ENCODE measurements around the gene ATXN10.
"Not testable (repeated sequence)": the region's sequence is repeated elsewhere in the genome, so short reads cannot be mapped to it uniquely, and the experiment has no call there.

The ATXN10 gene

DNA sequence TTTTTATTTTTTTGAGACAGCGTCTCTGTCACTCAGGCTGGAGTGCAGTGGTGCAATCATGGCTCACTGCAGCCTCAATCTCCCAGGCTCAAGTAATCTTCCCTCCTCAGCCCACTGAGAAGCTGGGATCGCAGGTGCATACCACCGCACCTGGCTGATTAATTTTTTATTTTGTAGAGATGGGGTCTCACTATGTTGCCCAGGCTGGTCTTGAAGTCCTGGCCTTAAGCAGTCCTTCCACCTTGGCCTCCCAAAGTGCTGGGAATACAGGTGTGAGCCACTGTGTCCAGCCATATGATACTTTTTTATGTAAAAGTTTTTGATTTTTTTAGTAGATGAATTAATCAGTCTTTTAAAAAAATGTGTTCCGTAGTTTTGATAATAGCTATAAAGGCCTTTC lies 42.8 kb downstream of the ATXN10 start:
- DNase-seq = not testable (repeated sequence)

DNA sequence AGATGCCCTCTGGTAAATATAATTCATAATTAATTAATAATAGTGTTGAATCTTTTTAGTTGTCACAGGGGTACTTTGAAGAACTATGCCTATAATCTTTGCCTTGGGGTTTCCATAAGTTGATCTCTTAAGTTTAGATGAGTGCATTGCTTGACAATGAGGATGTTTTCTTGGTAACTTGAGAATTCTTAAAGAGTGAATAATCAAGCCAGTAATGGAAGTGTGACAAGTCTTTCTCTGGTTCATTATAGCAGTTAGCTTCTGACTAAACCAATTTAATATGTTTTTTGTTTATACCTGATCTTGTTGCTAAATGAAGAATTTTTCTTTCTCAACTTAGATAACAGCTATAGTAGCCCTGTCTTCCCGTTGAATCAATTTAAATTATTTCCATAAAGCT lies 46.2 kb downstream of the ATXN10 start:
- DNase-seq = no peak

DNA sequence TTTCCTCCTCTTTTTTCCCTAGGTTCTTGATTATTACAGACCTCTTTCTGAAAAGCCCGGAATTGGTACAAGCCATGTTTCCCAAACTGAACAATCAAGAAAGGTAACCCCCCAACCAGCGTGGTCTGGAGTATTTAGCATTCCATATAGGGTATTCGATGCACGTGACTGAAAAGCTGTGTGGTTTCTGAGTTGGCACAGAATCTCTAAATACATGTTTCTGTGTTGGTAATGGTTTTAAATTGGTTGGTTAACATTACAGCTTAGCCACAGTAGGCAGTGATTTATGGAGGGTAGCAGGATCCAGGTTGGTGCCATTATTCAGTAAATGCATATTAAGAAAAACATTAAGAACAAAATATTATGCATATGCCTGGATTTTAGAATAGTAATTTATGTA lies 46.8 kb downstream of the ATXN10 start:
- no peak for DNase-seq

DNA sequence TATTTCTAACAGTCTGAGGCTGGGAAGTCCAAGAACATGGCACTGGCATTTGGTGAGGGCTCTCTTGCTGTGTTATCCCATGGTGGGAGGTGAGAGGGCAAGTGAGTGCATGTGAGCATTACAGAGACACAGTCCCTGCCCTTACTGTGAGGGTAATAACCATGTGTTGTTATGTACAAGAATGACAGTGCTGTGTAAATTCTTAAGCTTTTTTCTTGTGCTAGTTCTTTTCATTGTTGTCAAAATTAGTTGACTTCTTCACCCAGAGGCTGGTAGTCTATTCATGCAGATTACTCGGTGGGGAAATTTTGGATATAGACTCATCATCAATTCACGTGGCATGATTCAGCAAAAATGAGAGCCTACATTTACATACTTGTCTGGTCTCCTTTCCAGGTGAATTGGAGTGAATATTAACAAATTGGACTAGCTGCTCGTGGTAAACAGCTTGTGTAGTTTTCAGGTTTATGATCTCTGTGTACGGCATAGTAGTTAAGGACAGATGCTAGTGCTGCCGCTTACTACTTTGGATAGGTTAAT lies 49.3 kb downstream of the ATXN10 start:
- DNase-seq = no peak

DNA sequence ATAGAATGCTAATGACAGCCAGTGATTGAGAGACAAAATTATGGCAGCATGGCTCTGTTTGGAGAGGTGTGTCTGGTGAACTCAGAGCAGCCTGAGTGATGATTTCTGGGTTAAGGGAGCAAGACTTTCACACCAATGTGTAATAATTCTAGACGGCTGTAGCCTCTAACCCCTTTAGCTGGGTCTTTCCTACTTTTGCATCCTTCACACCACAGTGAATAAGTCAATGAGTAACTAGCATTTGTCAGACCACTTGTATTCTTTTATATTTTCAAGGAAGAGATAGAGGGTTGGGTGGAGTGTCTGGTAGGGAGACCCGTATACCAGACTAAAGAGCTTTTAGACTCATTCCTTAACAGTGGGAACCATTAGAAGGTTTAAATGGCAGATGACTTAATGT lies 50.4 kb downstream of the ATXN10 start:
- no peak for DNase-seq

DNA sequence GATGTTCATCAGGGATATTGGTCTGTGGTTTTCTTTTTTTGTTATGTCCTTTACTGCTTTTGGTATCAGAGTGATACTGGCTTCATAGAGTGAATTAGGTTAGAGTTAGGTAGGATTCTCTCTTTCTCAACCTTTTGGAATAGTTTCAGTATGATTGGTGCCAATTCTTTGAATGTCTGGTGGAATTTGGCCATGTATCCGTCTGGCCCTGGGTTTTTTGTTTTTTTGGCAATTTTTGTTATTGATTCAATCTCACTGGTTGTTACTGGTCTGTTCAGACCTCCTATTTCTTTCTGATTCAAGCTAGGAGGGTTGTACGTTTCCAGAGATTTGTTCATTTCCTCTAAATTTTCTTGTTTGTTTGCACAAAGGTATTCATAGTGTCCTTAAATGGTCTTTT lies 54.4 kb downstream of the ATXN10 start:
- DNase-seq = no peak

DNA sequence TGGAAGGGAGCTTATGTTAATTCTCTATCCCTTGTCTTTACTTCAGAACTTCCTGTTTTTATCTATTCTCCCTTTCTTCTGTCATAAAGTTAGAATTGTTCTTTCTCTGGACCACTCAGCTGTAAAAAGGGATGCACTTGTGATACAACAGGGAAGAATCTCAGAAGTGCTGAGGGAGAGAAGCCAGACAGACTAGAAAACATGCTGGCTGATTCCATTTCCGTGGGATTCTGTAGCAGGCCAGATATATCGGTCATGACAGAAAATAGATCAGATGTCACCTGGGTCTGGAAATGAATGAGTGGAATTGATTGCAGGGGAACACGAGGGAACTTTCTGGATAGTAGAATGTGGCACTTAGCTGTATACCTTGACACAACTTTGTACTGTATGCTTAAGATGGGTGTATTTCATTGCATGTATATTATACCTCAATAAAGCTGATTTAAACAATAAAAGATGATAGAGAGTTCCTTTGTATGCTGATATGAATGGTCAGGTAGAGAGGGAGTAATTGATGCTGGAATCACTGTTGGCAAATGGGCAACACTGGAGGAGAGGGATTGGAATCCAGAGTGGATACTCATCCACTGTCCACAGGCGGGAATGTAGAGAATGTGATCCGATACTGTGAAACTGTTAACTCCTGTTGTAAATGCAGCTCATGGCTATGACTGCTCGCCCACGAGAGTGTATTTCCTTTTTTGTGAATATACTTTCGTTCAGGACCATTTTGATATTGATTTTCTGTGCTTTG lies 59.6 kb downstream of the ATXN10 start:
- no peak for DNase-seq

DNA sequence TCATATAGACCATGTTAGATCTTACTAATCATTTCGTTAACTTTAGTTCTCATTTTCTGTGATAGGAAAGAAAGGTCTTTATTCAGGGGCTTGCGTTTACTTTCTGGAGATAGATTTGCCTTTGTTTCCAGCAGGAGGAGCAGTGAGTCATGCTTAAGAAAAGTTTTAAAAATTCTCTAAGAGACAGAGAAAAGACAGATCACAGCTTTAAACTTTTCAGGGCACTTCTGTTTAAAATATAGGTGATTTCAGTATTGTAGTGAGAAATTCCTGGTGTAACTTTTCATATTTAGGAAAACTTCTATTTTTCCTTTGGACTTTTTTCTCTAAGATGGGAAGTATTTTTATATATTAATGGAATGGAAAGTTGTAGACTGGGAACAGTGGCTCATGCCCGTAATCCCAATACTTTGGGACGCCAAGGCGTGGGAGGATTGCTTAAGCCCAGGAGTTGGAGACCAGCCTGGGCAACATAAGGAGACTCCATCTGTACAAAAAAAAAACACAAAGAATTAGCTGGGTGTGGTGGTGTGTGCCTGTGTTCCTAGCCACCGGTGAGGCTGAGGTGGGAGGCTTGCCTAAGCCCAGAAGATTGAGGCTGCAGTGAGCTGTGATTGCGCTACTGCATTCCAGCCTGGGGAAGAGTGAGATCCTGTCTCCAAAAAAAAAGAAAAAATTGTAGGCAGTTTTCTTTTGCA lies 60.3 kb downstream of the ATXN10 start:
- DNase-seq = no peak

DNA sequence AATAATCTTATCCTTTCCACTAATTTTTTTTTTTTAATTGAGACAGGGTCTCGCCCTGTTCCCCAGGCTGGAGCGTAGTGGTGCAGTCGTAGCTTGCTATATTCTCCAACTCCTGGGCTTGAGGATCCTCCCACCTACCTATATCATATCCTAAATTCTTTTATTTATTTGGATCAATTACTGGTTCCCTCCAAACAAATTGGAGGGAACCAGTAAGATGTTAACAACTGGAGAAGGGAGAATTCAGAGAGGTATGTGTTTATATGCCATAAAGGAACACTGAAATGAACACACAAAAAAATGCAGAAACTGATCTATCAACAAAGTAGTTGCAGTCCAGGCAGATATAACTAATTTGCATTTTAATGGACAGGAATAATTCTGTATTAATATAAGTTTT lies 63.6 kb downstream of the ATXN10 start:
- DNase-seq = no peak

DNA sequence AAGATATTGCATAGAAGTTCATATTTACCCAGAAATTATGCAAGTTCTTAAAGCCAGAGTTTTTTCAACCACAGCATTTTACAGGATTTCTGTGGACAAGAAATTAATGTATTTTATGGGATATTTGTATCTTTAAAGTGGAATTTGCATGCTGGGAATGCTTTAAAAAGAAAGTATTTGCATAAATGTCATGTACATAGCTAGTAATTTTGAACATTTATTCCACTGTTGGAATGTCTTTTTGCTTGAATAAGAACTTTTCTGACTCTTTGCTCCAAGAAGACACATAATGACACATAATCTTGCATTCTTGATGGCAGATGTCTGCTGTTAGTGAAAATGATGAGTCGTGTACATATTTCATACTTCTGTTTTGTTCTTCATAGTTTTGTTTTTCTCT lies 66.6 kb downstream of the ATXN10 start:
- no peak for DNase-seq

DNA sequence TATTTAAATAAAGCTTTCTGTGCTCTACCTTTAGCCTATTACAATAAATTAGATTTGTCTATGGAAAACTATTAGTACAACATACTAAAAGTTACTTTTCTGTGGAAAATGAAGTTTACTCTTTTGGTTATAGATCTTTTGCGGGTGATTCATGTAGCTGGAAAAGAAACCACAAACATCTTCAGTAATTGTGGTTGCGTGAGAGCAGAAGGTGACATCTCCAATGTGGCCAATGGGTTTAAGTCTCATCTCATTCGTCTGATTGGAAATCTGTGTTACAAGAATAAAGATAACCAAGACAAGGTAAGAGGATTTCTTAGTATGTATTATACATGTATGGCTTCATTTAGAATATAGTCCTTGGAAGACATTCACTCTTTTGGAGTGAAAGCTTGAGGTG lies 68.6 kb downstream of the ATXN10 start:
- no peak for DNase-seq

DNA sequence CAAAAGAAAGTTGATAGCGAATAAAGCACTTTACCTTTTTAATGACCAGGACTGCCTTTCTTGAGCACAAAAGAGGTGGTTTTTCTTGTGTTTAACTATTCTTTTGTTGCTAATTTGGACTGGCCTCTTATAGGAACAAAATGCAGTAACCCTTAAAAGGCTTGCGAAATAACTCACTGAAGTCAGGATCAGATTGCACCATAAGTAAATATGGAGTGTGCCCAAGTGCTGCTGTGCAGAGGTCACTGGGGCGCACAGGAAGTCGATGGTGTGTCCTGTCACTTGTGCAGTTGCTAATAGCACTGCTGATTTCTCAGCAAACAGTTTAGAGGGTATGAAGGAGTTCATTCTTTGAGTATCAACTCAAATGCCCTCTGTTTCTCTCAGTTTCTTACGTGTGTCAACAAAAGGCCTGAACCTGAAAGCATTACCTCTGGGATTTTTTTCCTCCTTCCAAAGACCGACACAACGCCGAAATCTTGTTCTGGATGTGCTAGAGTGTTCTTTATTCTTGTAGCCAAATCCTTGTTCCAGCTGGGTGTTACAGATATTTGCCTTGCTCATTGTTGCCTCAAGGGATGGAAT lies 71.3 kb downstream of the ATXN10 start:
- no peak for DNase-seq

DNA sequence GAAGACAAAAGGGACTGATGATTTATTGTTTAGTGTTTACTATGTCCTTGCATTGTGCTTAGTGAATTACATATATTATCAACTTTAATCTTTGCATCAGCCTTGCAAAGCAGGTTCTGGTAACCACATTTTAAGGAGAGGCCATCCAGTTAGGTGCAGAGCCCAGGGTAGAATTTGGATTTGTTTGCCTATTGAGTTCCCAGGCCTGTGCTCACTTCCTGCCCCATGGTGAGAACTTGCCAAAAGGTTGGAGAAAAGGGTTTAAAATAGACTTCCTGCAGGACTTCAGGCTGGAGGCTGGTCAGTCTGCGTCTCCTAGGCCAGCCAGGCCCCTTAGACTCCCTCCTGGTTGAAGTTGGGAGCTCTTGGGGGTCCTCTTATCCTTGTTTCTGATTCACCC lies 72.1 kb downstream of the ATXN10 start:
- no peak for DNase-seq

DNA sequence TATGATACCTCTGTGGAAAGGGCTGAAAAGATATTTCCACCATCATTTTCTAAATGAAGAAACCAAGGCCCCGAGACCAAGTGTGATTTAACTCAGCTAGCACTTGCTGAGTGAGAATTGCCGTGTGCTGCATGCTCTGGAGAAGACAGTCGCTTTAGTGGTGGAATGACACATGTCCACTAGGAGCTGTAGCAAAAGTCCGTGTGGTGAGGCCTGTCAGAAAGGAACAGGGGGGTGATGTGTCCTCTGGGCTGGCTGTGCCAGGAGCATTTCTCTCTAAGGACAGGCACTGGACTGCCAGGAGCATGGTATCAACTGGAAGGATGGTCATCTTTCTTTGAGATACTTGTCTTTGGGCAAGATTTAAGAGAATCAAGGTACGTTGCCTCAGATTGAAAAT lies 72.8 kb downstream of the ATXN10 start:
- no peak for DNase-seq

DNA sequence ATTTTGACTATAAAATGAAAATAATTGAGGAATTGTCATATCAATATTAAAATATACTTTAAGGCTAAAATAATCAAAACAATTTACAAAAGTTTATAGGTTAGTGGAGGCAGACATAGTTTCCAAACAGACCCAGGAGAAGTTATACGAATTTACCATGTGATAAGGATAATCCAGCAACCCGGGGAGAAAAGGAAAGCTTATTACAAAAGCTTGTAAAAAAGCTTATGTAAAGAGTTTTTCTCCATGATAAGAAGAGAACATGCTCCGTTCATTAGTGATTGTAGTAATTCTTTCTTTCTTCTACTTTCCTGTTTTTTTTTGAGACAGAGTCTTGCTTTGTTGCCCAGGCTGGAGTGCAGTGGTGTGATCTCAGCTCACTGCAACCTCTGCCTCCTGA lies 79.0 kb downstream of the ATXN10 start:
- no peak for DNase-seq

DNA sequence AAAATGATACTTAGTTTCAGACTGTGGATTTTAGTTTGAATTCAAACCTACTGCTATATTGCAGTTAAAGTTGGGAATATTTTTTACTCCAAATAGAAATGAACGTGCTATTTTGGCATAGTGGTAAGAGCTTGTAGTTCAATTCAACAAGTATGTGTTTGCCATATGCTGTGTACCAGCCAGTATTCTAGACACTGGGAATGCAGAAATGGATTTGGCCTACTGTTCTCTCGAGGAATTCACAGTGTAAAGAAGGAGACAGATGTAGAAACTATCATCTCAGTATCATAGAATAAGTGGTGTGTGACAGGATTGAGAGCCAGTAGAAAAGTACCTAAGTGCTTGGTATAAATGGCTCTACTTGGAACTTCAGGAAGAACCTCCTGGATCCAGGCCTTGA lies 80.4 kb downstream of the ATXN10 start:
- no peak for DNase-seq

DNA sequence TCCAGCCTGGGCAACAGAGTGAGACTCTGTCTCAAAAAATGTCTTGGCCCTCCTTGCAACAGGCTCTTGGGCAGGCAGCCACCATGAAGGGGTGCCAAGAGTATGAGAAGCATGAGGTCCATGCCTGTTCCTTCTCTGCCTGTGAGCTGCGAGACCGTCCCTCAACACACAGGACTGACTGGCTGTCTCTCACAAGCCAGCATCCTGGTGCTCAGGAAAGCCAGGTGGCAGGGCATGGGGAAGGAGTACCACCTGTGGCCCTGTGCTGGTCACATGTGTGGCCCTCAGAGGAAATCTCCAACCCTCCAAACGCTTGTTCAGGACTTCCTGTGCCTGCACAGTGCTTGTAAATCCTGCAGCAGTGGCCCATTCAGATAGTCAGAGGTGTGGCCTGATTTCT lies 83.2 kb downstream of the ATXN10 start:
- DNase-seq = no peak

DNA sequence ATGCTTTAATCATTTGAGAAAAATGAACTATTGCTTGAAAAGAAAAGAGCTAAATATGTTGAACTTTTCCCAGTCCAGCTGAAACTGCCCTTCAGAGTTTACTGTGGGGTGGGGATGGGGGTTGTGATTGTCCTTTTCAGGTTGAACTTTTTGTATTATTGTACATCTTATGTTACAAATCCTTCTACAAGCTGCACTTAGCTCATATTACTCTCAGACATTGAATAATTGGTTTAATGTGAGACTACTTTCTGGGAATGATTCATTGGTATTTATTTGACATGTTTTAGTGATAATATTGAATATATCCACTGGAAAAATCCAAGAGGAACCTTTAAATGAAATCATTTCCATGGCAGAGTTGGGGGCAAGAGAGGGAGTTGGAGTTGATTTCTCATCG lies 84.9 kb downstream of the ATXN10 start:
- no peak for DNase-seq

DNA sequence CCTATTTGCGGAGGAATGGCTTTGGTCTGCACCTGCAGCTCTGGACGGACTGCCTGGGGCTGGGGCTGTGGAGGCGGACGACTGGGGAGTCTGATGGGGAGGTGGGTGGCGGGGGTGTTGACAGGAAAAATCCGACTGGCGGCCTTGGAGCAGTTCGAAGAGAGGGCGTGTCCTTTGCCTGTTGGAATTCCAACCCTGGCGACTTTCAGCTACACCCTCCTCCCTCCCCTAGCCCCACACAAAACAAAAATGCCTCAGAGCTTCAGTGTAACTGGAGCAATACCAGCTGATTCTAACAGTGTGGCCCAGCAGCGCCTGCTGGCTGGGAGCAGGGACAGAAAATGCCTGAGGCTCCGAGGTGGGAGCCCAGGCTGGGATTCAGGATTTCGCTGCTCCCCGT lies 85.4 kb downstream of the ATXN10 start:
- no peak for DNase-seq

DNA sequence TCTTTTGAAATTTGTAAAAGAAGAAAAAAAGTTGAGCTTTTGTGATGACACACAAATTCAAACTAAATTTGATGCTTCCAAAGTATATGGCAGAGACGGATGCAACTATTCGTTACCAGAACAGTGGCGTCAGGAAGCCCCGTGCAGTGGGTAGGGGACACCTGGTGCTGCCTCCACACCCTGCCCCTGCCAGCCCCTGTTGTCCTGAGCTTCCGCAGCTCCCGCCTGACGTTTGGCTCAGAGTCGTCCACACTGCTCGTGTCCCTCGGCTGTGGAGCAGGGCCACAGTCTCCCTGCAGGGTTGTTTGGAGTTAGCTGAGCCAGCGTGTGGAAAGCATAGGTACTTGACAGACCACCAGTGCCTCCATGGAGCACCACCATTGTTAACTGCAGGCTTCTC lies 86.3 kb downstream of the ATXN10 start:
- no peak for DNase-seq

DNA sequence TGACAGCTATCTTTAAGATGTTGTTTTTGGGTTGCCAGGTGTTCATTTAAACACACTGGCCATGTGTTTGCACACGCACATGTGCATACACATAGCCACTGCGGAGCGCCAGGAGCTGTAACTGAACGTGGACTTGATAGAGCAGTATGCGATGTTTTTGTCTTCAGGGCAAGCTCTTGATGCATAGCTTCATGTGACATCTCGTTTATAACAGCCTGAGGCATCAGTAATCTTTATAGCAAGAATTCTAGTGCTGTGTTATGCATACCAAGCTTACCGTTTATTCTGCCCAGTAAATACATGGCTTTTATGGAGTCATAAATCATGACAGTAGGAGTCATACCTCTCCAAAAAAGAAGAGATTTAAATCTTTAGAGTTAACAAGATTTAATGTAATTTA lies 87.0 kb downstream of the ATXN10 start:
- no peak for DNase-seq

DNA sequence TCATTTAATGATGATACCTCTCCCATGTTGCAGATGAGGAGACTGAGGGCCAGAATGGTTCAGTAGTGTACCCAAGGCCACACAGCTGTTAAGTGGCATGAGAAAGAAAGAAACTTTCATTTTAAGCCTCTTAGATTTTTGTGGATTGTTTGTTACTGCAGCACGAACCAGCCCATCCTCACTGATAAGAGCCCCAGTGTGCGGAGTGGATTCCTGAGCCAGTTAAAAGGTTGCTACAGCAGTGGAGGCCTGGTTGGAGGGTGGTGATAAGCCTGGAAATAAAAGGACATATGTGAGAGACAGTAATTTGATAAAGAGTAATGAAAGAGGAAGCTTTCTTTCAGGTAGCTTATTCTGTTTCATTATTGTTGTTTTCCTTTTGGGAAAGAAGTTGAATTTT lies 89.0 kb downstream of the ATXN10 start:
- no peak for DNase-seq

DNA sequence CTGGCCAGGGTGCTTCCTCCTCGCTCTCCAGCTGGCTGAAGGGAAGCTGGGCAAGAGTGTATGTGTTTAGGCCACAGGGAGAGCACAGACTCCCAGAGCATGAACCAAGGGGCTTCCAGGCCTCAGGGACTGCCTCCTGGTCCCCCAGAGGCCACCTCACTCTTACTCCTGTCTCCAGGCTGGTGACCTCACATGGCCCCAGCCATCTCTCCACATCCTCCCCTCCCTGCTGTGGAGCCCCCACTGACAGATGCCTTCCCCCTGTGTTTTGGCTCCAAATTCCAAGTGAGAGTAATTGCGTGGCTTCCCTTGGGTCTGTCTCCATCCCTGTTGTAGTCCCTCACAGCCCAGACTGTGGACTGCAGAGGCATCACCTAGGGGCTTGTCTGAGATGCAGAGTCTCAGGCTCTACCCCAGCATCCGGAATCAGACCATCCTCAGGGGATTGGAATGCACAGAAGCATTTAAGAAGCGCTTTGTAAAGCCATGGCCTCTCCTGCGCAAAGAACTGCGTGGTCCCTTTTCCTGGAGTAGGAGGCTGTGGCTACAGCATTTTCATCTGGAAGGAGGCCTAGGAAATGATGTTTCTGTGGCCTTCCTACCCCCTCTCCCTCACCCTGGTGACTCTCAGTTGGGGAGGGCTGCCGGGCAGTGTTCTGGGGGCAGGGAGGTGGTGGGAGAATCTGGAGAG lies 91.1 kb downstream of the ATXN10 start:
- no peak for DNase-seq

DNA sequence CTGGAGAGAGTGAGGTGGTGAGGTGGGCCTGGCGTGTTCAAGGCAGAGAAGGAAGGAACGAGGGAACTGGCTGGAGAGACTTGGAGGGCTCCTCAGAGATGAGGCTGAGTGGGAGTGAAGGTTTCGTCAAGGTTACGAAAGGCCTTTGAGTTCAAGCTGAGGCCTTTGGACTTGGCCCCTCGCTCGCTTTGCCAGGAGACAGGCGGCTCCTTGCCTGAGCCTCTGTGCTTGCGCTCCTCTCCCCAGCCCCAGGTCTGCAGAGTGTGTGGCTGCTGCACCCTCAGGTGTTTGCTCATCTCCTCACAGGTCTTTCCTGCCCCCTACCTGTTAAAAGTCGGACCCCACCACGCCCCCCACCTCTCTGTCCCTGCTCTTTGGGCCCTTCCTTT lies 91.6 kb downstream of the ATXN10 start:
- no peak for DNase-seq
